HEK293T (cell line): ENCODE measurements around the gene MUC12.

Experiments used
- FOXK2 ChIP-seq: fragments of 450-650 bp; IDR thresholded peaks from 2 replicates; pipeline ENCODE4 v1.6.1; 2016; ENCODE audit warnings: mild to moderate bottlenecking
- FOXM1 ChIP-seq: fragments of 450-650 bp; IDR thresholded peaks from 2 replicates; pipeline ENCODE4 v1.6.1; 2017; ENCODE audit warnings: mild to moderate bottlenecking, borderline replicate concordance
- LEF1 ChIP-seq: fragments of 450-650 bp; IDR thresholded peaks from 2 replicates; pipeline ENCODE4 v1.6.1; 2017; ENCODE audit warnings: mild to moderate bottlenecking, borderline replicate concordance
- SP1 ChIP-seq: fragments of 450-650 bp; IDR thresholded peaks from 2 replicates; pipeline ENCODE4 v1.6.1; 2017
- TARDBP ChIP-seq: fragments of 450-650 bp; IDR thresholded peaks from 2 replicates; pipeline ENCODE4 v1.6.1; 2016

DNA sequence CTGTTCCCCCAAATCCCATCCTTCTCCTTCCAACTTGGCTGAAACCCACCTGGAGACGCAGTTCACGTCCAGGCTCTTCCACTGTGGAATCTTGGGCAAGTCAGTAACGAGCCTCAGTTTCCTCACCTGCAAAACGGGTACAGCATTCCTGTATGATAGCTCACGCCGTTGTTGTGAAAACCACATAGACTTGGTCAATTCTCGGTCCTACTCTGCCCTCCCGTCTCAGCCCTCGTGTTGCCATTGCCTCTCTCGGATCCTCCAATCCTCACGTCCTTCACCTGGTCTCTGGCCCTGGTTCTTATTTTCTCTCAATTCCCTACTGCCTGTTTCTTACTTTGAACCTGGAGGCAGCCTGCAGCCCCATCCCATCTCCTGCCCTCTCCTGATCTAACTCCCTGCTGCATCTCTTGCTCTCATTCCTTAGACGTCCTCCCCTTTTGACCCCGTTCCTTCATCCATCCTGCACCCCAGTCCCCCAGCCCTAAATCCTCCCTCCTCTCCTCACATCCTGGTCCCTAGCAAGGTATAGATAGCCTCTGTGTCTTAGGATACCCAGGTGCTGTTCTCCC, 2.0 kb upstream of the MUC12 start:
- TF ChIP-seq TARDBP = no peak
- TF ChIP-seq FOXM1 = no peak
- no peak for TF ChIP-seq SP1
- TF ChIP-seq FOXK2 = no peak
- no peak for TF ChIP-seq LEF1
